Ishikawa (cell line): Measurements from ENCODE around the gene CCDC51.

Experiments used
- CEBPB ChIP-seq: IDR thresholded peaks from 2 replicates; pipeline ENCODE4 v1.6.1; 2012
- CREB1 ChIP-seq: IDR thresholded peaks from 2 replicates; pipeline ENCODE4 v1.6.1; 2012; ENCODE audit warnings: low read depth
- EGR1 ChIP-seq: IDR thresholded peaks from 2 replicates; pipeline ENCODE4 v1.6.1; 2012
- EP300 ChIP-seq: IDR thresholded peaks from 2 replicates; pipeline ENCODE4 v1.6.1; 2012; ENCODE audit warnings: borderline replicate concordance
- FOXM1 ChIP-seq: IDR thresholded peaks from 2 replicates; pipeline ENCODE4 v1.6.1; 2012; ENCODE audit warnings: low read depth, borderline replicate concordance
- NFIC ChIP-seq: IDR thresholded peaks from 2 replicates; pipeline ENCODE4 v1.6.1; 2012
- RAD21 ChIP-seq: IDR thresholded peaks from 2 replicates; pipeline ENCODE4 v1.6.1; 2012; ENCODE audit warnings: low read depth
- TAF1 ChIP-seq: IDR thresholded peaks from 2 replicates; pipeline ENCODE4 v1.6.1; 2012; ENCODE audit warnings: low read depth, mild to moderate bottlenecking
- TCF12 ChIP-seq: IDR thresholded peaks from 2 replicates; pipeline ENCODE4 v1.6.1; 2012; ENCODE audit warnings: low read depth
- TEAD4 ChIP-seq: IDR thresholded peaks from 2 replicates; pipeline ENCODE4 v1.6.1; 2012
- YY1 ChIP-seq: IDR thresholded peaks from 2 replicates; pipeline ENCODE4 v1.6.1; 2012; ENCODE audit warnings: low read depth
- ZBTB7A ChIP-seq: IDR thresholded peaks from 2 replicates; pipeline ENCODE4 v1.6.1; 2012; ENCODE audit warnings: low read depth
- TF ChIP-seq, protein P1 (sequence below): IDR thresholded peaks from 2 replicates; pipeline ENCODE4 v1.6.1; 2012
- TF ChIP-seq, protein P2 (sequence below): IDR thresholded peaks from 2 replicates; pipeline ENCODE4 v1.6.1; 2012; ENCODE audit warnings: low read depth, mild to moderate bottlenecking
- TF ChIP-seq, protein P3 (sequence below): IDR thresholded peaks from 2 replicates; pipeline ENCODE4 v1.6.1; 2012

The CCDC51 gene

DNA sequence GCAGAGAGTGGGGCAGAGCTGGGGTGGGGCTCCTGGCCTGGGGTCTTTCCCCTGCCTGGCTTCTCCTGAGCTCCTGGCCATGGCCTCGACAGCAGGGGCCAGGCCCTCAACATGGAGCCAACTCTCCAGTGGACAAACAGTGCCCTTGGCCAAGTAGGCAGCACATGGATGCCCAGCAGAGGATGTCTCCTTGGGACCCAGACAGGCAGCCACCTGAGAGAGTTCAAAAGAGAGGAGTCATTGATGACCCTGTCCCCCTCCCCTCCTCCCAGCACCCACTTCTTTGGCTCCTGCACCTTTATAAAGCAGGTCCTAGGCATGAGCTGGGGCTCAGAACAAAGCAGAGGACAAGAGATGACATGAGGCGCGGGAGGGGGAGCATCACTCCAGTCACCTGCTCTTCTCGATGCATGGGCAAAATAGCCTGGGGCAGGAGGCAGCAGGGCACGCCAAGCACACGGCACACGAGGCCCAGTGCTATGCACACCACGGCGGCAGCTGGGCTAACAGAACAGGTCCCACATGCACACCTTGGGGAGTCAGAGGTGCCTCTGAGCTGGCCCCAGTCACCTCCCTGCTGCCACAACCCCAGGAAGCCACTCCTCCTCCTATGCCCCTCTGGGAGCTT lies 36.6 kb upstream of the CCDC51 start:
- no peak for TF ChIP-seq TAF1
- TF ChIP-seq TEAD4: no peak
- TF ChIP-seq, protein P1, sequence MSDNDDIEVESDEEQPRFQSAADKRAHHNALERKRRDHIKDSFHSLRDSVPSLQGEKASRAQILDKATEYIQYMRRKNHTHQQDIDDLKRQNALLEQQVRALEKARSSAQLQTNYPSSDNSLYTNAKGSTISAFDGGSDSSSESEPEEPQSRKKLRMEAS: no peak
- TF ChIP-seq EGR1: no peak
- no peak for TF ChIP-seq FOXM1
- no peak for TF ChIP-seq RAD21
- TF ChIP-seq, protein P2, sequence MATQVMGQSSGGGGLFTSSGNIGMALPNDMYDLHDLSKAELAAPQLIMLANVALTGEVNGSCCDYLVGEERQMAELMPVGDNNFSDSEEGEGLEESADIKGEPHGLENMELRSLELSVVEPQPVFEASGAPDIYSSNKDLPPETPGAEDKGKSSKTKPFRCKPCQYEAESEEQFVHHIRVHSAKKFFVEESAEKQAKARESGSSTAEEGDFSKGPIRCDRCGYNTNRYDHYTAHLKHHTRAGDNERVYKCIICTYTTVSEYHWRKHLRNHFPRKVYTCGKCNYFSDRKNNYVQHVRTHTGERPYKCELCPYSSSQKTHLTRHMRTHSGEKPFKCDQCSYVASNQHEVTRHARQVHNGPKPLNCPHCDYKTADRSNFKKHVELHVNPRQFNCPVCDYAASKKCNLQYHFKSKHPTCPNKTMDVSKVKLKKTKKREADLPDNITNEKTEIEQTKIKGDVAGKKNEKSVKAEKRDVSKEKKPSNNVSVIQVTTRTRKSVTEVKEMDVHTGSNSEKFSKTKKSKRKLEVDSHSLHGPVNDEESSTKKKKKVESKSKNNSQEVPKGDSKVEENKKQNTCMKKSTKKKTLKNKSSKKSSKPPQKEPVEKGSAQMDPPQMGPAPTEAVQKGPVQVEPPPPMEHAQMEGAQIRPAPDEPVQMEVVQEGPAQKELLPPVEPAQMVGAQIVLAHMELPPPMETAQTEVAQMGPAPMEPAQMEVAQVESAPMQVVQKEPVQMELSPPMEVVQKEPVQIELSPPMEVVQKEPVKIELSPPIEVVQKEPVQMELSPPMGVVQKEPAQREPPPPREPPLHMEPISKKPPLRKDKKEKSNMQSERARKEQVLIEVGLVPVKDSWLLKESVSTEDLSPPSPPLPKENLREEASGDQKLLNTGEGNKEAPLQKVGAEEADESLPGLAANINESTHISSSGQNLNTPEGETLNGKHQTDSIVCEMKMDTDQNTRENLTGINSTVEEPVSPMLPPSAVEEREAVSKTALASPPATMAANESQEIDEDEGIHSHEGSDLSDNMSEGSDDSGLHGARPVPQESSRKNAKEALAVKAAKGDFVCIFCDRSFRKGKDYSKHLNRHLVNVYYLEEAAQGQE: no peak
- TF ChIP-seq TCF12: no peak
- TF ChIP-seq ZBTB7A: no peak
- TF ChIP-seq CEBPB: no peak
- TF ChIP-seq NFIC: no peak
- TF ChIP-seq, protein P3, sequence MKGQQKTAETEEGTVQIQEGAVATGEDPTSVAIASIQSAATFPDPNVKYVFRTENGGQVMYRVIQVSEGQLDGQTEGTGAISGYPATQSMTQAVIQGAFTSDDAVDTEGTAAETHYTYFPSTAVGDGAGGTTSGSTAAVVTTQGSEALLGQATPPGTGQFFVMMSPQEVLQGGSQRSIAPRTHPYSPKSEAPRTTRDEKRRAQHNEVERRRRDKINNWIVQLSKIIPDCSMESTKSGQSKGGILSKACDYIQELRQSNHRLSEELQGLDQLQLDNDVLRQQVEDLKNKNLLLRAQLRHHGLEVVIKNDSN: no peak
- no peak for TF ChIP-seq YY1
- no peak for TF ChIP-seq CREB1
- no peak for TF ChIP-seq EP300

DNA sequence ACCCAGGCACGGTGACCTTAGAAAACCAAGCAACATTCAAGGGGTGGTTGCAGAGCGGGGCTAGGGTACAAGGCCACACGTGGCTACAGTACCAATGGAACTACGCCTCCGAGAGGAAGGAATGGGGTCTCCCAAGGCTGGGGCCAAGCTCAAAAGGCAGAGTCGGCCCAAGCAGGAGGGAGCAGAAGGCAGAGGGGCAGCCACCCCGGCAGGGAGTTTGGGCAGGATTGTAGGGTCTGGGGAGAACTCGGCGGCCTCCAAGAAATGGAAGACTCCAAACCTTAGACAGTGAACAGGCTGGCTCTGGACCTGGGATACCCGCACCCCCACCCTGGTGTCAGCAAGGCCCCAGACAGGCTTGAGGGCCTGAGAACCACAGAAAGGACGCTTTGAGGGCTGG lies 35.3 kb upstream of the CCDC51 start:
- TF ChIP-seq EGR1 (no peak), TEAD4 (no peak), CREB1 (no peak), NFIC (no peak), RAD21 (no peak), CEBPB (no peak), ZBTB7A (no peak), TCF12 (no peak), FOXM1 (no peak), EP300 (no peak), TAF1 (no peak), YY1 (no peak)
- TF ChIP-seq, protein P2: no peak
- TF ChIP-seq, protein P3: no peak
- TF ChIP-seq, protein P1: no peak

DNA sequence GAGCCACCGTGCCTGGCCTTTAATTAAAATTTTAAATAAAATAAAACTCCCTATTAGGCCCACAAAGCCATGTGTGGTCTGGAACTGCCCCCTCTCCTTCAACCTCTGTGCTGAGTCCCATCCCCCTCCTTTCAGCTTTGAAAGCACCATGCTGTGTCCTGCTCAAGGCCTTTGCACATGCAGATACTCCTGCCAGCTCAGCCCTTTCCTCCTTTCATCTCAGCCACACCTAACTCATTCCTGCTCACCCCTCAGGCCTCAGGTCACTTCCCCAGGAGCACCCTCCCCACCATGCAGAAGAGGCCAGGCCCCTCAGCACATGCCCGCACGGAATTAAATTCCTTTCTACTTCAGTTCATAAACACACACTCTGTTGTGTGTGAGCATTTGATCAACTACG lies 34.7 kb upstream of the CCDC51 start:
- TF ChIP-seq NFIC (no peak), TCF12 (no peak), EGR1 (no peak), EP300 (no peak), ZBTB7A (no peak), YY1 (no peak), TEAD4 (no peak), TAF1 (no peak), CEBPB (no peak), FOXM1 (no peak), RAD21 (no peak), CREB1 (no peak)
- TF ChIP-seq, protein P1: no peak
- TF ChIP-seq, protein P2: no peak
- TF ChIP-seq, protein P3: no peak

DNA sequence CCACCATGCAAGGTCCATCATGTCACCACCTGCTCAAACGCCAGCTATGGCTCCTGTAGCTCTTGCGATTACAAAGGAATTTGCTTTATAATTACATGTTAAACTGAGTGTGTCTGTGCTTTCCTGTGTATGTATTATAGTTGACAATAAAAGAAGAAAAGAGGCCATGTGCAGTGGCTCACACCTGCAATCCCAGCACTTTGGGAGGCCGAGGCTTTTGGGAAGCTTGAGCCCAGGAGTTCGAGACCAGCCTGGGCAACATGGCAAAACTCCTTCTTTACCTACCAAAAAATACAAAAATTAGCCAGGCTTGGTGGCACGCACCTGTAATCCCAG lies 33.7 kb upstream of the CCDC51 start:
- TF ChIP-seq CEBPB (no peak), TEAD4 (no peak), TCF12 (no peak)
- TF ChIP-seq, protein P1: no peak
